IMR-90 (cell line): ENCODE results near the gene CCDC83.
"Not testable (repeated sequence)": the region's sequence is repeated elsewhere in the genome, so short reads cannot be mapped to it uniquely, and the experiment has no call there.

Source experiments
- BHLHE40 ChIP-seq: fragments of 150-350 bp; IDR thresholded peaks from 2 replicates; pipeline ENCODE4 v1.6.1; 2016; ENCODE audit warnings: mild to moderate bottlenecking, low read depth, low read length
- CTCF ChIP-seq: conservative IDR thresholded peaks from 2 replicates; pipeline ENCODE4 v1.5.1; 2012; ENCODE audit warnings: mild to moderate bottlenecking, low read depth, low read length, improper control_type of control experiment
- NFE2L2 ChIP-seq: fragments of 150-350 bp; IDR thresholded peaks from 2 replicates; pipeline ENCODE4 v1.6.1; 2016; ENCODE audit warnings: low read depth, mild to moderate bottlenecking, low read length
- POLR2A ChIP-seq: IDR thresholded peaks from 2 replicates; pipeline ENCODE4 v1.6.1; 2012; ENCODE audit warnings: mild to moderate bottlenecking, low read depth, low read length
- RAD21 ChIP-seq: IDR thresholded peaks from 2 replicates; pipeline ENCODE4 v1.6.1; 2012; ENCODE audit warnings: low read length, improper control_type of control experiment

DNA sequence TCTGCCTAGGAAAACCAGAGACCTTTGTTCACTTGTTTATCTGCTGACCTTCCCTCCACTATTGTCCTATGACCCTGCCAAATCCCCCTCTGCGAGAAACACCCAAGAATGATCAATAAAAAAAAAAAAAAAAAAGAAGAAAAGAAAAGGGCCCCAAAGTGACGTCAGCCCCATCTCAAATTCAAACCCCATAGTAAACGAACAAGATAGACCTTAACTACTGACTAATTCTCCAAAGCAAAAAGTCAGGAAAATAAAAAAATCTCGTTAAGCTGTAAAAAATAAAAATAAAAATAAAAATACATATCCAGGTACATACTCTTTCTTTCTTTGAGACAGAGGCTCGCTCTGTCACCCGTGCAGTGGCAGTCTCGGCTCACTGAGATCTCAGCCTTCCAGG, 1.6 kb upstream of the CCDC83 start:
- not testable (repeated sequence) for TF ChIP-seq CTCF, RAD21, BHLHE40, POLR2A, NFE2L2
